Measurements from ENCODE around the gene CLDND2. TPM values are rescaled to one million over a fixed set of nuclear protein-coding genes. Genes with fewer than 3 reads are reported as not detected.

CLDND2 gene
- total RNA-seq, 1 experiment from 2014 or later: 0.95 TPM

DNA sequence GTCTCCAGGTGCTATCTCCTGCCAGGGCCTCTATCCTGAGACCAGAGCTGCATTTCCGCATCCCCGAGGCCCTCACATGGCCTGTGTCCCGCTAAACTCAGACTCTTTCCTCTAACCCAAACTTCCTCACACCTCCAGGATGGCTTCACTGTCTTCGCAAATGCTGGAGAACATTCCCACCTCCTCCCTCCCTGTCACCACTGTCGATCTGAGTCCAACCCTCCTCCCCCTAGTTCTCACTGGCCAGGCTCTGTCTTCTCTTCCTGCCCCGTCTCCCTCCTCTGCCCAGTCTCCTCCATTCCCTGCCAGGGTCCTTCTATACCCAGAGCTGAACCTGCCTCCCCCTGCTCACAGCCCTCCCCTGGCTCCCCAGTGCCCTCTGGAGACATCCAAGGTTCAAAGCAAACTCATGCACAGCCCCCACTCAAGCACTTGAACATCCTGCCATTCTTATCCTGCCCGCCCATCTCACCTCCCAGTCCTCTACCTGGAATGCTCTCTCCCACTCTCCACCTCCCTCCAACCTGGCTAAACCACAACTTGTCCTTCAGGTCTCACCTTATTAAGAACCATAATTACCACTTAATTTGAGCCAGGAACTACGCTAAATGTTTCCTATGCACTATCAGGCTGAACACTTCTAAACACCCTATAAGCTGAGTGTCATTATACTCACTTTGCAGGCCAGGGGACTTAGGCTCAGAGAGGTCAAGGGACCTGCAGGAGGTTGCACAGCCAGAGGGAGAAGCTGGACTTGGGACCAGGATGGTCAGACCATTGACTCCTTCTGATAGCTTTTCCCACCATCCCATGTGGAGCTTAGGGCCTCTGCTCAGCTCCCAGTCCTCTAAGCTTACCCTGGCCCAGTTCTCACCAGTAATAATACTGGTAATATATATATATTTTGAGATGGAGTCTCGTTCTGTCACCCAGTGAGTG, 25.9 kb downstream of the CLDND2 start:
- H3K79me2 ChIP-seq (ENCODE audit: low read length): no peaks in the 10 kb centered on the region
- H3K9me3 ChIP-seq (ENCODE audit: low read length): no peaks in the 10 kb centered on the region
- no peaks in the 10 kb centered on the region for H4K20me1 ChIP-seq (ENCODE audit: low read length)
- DNase-seq (no peak), ATAC-seq (no peak)
- no peak overlapping the region for H3K27ac ChIP-seq (ENCODE audit: low read length)
- H3K36me3 ChIP-seq (ENCODE audit: low read depth, low read length): peaks cover 14% of the 10 kb centered on the region; the same call in 1 of the 2 replicates
- H3K27me3 ChIP-seq (ENCODE audit: low read length): no peaks in the 10 kb centered on the region
- no peaks in the 10 kb centered on the region for H3K9me2 ChIP-seq (replicated peaks; ENCODE audit: low read length)
- H3K4me2 ChIP-seq (ENCODE audit: low read length): no peak overlapping the region
- TF ChIP-seq, protein P1, sequence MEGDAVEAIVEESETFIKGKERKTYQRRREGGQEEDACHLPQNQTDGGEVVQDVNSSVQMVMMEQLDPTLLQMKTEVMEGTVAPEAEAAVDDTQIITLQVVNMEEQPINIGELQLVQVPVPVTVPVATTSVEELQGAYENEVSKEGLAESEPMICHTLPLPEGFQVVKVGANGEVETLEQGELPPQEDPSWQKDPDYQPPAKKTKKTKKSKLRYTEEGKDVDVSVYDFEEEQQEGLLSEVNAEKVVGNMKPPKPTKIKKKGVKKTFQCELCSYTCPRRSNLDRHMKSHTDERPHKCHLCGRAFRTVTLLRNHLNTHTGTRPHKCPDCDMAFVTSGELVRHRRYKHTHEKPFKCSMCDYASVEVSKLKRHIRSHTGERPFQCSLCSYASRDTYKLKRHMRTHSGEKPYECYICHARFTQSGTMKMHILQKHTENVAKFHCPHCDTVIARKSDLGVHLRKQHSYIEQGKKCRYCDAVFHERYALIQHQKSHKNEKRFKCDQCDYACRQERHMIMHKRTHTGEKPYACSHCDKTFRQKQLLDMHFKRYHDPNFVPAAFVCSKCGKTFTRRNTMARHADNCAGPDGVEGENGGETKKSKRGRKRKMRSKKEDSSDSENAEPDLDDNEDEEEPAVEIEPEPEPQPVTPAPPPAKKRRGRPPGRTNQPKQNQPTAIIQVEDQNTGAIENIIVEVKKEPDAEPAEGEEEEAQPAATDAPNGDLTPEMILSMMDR (conservative IDR thresholded peaks at IDR 0.05; ENCODE audit: low read depth, low read length): no peak
- TF ChIP-seq EZH2 (IDR thresholded peaks at IDR 0.05; ENCODE audit: low read length, unreplicated experiment): no peak
- TF ChIP-seq EZH2phosphoT487 (IDR thresholded peaks at IDR 0.05; ENCODE audit: borderline replicate concordance, low read length): no peak
- ChIA-PET POLR2A (ENCODE audit: unreplicated experiment) (interaction anchor here (0.6 kb wide), 2 partner anchors 10 to 25 kb away, joined by 3 to 13 read pairs; no protein-coding TSS in a partner anchor), CTCF (no interaction called here)
- H3K4me3 ChIP-seq (ENCODE audit: low read length): no peak overlapping the region
- BruUV-seq (replicated peaks): no TSS peak
- no peak overlapping the region for H2AFZ ChIP-seq (ENCODE audit: low read length)
- H3K4me1 ChIP-seq (ENCODE audit: insufficient read depth, low read length): peaks cover 16% of the 10 kb centered on the region; the same call in 1 of the 2 replicates
- no peak overlapping the region for H3K9ac ChIP-seq (ENCODE audit: low read length)
- intact Hi-C loops (cut with micrococcal nuclease): no loop called here
- no peaks in the 10 kb centered on the region for H3F3A ChIP-seq (ENCODE audit: low read length, unreplicated experiment)

DNA sequence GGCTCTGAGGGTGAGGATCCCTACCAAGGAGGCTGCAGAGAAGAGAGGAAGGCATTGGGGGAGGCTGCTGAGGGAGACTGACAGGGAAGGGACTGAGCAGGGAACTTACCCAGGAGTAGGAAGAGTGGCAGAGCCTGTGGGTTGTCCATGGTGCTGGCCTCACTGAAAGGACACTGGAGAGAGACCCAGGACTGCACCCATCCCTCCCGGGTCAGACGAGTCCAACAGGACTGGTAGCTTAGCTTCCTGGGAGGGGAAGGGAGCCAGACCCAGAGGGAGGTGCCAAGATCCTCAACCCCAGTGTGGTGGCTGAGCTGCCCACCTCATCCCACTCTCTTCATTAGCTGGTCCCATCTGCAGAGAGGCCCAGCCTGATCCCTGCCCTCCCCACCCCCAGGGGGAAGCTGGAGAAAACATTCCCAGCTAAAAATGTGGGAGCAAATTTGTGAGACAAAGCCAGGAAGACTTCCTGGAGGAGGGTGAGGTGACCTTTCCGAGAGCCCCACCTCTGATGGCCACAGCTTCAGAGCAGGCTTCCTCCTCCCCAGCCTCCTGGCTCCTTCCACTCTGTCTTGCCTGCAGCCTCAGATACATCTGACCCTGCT, 26.7 kb downstream of the CLDND2 start, which contains the start of gene VSIG10L:
VSIG10L (minus strand) TSS at position 164 of the 605 bp plus-strand sequence; CDS start at position 149, 15 bp downstream.
- Histone ChIP-seq H3F3A (ENCODE audit: low read length, unreplicated experiment) (no peaks in the 10 kb centered on the region), H3K27me3 (ENCODE audit: low read length) (no peaks in the 10 kb centered on the region), H4K20me1 (ENCODE audit: low read length) (no peaks in the 10 kb centered on the region), H3K4me3 (ENCODE audit: low read length) (no peak within 1 kb of the TSS), H3K9ac (ENCODE audit: low read length) (no peak within 1 kb of the TSS), H3K4me1 (ENCODE audit: insufficient read depth, low read length) (peaks cover 16% of the 10 kb centered on the region; the same call in 1 of the 2 replicates), H2AFZ (ENCODE audit: low read length) (no peak within 1 kb of the TSS), H3K27ac (ENCODE audit: low read length) (no peak within 1 kb of the TSS), H3K4me2 (ENCODE audit: low read length) (no peak within 1 kb of the TSS), H3K9me2 (replicated peaks; ENCODE audit: low read length) (no peaks in the 10 kb centered on the region), H3K79me2 (ENCODE audit: low read length) (no peaks in the 10 kb centered on the region), H3K36me3 (ENCODE audit: low read depth, low read length) (peaks cover 7% of the 10 kb centered on the region; the same call in 1 of the 2 replicates), H3K9me3 (ENCODE audit: low read length) (no peaks in the 10 kb centered on the region)
- intact Hi-C loops (cut with micrococcal nuclease): no loop called here
- BruUV-seq (replicated peaks): no TSS peak
- TF ChIP-seq, protein P1 (conservative IDR thresholded peaks at IDR 0.05; ENCODE audit: low read depth, low read length): no peak
- no peak for TF ChIP-seq EZH2phosphoT487 (IDR thresholded peaks at IDR 0.05; ENCODE audit: borderline replicate concordance, low read length)
- no peak for TF ChIP-seq EZH2 (IDR thresholded peaks at IDR 0.05; ENCODE audit: low read length, unreplicated experiment)
- ATAC-seq: no peak
- DNase-seq: peak; percentile 31
- CTCF ChIA-PET: interaction anchor here (1.2 kb wide), 1 partner anchor 315 kb away, joined by 8 read pairs; no protein-coding TSS in a partner anchor
- POLR2A ChIA-PET (ENCODE audit: unreplicated experiment): interaction anchor here (0.6 kb wide), 2 partner anchors 10 to 26 kb away, joined by 3 to 13 read pairs; no protein-coding TSS in a partner anchor

All from PC-3 (cell line).